HG03108 (cell line): ENCODE measurements around the gene SCLY.
"Not testable (repeated sequence)": the region's sequence is repeated elsewhere in the genome, so short reads cannot be mapped to it uniquely, and the experiment has no call there.

Source experiments
- ATAC-seq: cut with Tn5 transposase; IDR thresholded peaks from one replicate; pipeline ENCODE4 v1.9.1; 2021; ENCODE audit warnings: moderate library complexity; ENCODE audit not compliant: unreplicated experiment

SCLY gene

DNA sequence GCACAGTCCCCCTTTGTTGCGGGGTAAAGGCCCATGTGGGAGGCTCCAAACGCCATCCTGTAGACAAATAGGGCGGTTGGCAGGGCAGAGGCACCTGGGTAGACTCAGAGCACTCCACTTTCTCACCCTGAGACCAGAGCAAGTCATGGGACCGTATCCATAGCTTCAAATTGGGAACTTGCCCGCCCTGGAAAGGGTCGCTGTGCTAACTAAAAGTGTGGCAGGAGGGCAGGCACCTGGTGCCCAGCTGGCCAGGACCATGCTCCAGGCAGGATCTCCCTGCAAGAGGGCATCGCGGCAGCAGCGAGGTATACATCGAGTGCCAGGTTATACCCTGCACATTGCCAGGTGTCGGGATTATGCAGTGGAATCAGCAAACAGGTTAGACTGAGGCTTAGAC, 20.8 kb upstream of the SCLY start:
- ATAC-seq = no peak

DNA sequence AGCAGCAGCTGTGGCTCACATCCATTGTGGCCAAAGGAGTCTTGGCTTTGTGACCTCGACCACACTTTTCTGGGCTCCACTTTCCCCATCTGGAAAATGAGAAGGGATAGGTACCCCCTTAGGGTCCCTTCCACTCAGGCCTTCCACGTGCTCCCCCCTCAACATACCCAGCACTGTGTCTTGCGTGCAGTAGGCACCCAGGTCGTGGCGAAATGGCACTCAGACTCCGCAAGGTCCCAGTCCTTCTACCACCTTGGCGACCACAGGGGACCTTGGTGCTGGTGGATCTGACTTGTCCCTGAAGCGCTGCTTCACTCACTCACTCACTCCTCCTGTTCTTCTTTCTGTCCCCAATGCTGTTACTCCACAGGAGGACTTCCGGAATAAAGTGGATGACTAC, 19.9 kb upstream of the SCLY start:
- no peak for ATAC-seq

DNA sequence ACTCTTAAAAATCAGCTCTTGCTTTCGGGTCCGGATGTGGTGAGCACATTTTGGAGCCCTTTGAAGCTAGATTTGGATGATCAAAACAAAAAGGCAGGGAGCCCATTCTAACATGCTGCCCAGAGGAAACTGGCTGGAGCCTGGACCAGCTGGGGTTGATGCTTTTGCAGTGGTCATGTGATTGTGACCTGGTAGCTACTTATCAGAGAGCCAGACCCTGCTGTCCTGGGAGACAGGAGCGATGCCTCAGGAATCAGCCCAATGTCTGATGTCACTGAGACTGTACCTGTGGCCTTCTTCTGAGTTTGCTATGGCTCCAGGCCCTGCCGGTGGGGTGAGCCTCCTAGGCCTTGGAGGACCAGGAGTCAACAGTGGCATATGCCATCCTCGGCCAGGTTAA, 18.7 kb upstream of the SCLY start:
- no peak for ATAC-seq

- no peak for ATAC-seq
Observed at GRCh38 chr2:238042849-238043584, 17.8 kb upstream of the SCLY start.

DNA sequence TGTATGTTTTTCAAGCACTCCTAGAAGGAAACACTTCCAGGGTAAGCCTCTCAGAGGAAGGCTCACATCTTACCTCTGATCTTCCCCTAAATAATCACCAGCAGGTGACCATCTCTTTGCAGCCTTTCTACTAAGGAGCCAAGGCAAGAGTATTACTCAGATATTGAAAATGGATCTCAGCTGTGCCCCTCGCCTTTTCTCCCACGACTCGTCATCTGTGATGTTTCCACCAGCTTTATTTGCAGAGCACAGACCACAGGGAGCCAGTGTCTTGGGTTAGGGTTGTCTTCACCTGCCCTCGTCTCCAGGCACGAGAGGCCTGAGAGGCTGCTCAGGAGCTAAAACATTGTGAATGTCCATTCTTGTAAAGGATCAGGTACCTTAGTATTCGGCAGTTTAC, 16.9 kb upstream of the SCLY start:
- no peak for ATAC-seq

DNA sequence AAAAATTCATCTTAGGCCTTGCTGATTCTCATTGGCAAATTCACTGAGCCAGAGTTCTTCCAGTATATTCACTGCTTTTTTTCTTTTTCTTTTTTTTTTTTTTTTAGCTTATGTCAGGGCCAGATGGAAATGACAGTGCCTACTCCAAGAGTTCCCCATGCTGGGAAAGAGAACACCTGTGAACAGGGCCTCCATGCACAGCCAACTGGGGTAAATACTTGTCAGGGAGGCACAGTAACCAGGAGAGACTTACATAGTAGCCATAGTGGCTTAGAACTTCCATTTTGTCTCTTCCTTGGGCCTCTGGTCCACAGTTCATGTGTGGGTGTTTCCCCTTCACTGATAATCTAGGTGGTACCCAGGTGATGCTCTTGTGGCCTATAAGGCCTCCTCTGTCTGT, 15.2 kb upstream of the SCLY start:
- no peak for ATAC-seq

DNA sequence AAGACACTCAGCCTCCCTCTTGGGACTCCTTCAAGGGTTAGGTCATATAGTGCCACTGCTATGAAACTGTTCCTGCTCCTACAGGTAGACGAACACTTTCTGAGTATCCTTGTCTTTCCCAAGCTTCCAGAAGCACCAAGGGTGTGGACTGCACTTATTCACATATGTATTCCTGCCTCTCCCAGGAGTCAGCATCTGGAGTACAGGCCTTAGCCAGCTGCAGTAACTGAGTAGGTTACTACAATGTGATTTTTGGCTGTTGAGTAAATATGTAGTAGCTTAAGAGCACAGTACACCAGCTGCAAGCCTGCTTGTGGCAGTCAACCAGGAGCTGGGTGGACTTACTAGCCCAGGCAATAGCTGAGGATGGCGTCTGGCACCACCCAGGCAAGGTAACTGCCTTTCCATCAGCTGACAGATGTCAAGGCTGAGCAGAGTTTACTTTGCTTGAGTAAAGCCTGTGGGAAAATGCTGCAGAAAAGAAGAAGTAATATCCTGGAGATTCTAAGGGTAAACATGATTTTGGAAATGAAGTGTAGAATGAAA, 14.0 kb upstream of the SCLY start:
- ATAC-seq = no peak

- no peak for ATAC-seq
Observed at GRCh38 chr2:238053191-238053776, 7.5 kb upstream of the SCLY start.

- ATAC-seq = no peak
Observed at GRCh38 chr2:238055841-238056240, 5.0 kb upstream of the SCLY start.

DNA sequence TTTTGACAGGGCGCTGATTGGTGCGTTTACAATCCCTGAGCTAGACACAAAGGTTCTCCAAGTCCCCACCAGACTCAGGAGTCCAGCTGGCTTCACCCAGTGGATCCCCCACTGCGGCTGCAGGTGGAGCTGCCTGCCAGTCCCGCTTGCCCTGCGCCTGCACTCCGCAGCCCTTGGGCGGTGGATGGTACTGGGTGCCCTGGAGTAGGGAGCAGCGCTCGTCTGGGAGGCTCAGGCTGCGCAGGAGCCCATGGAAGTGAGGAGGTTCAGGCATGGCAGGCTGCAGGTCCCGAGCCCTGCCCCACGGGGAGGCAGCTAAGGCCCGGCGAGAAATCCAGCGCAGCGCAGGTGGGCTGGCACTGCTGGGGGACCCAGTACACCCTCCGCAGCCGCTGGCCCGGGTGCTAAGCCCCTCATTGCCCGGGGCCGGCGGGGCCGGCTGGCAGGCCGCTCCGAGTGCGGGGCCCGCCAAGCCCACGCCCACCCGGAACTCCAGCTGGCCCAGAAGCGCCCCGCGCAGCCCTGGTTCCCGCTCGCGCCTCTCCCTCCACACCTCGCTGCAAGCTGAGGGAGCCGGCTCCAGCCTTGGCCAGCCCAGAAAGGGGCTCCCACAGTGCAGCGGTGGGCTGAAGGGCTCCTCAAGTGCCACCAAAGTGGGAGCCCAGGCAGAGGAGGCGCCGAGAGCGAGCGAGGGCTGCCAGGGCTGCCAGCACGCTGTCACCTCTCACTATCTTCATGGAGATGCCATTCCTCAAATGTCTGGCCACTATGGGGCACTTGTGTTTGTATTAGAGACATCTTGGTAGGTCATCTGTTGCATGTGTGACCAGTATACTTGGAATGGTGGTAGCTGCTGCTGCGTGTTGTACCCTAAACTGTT, 2.9 kb upstream of the SCLY start:
- ATAC-seq = not testable (repeated sequence)

- no peak for ATAC-seq
Observed at GRCh38 chr2:238059505-238059904, 1.3 kb upstream of the SCLY start.

DNA sequence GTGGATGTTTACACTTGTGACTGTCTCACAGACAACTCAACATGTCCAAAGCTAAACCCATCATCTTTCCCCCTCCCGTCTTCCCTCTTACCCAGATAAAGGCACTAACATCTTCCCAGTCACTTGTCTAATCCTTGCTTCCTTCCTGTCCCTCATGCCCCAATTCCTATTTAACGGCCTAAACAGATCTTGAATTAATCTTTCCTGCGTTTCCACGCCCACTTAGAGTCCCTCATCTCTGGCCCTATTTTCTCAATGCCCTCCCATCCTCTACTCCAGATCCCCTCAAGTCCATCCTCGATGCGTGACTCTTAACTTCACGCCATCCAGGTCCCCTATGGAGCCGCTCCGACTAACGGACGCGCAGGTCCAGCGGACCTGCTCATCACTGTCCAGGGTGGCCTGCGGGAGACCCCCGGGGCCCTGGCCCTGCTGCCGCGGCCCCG, 682 bp upstream of the SCLY start:
- no peak for ATAC-seq

DNA sequence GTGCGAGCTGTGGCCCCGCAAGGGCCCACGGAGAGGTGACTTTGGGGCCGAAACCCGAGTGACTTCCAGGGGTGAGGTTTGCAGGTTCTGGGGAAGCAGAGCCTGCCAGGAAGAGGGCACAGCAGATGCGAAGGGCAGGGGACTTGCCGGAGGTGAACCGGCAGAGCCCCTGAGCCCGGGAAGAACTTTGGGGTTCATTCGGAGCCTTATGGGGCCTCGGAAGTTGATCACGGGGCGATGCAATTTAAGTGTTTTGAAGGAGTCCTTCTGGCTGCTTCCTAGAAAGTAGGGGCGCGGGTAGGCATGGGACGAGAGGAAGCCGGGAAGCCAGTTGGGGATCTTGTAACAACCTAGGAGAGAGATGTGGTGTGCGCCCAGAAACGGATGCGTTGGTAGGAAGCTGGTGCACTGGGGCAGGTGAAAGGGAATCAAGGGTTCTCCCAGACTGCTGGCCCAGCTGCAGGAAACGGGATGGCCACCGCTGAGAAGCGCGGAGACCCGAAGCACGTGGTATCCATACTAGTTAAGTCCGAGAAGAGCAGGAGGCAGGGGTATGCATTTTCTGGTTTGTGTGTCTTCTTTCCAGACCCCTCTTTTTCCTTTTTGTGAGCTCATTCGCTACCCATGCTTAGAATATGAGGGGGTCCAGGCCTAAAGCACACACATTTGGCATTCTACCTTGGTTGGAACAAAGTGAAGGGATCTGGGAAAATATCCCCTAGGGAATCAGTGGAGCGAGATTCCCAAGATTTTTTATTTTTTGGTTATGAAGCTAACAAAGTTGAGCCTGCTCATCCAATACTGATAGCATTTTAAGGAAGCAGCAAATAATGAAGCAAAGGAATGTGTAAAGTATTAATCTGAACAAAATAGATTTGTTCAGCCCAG, 758 bp downstream of the SCLY start:
- peak; percentile 14 for ATAC-seq

DNA sequence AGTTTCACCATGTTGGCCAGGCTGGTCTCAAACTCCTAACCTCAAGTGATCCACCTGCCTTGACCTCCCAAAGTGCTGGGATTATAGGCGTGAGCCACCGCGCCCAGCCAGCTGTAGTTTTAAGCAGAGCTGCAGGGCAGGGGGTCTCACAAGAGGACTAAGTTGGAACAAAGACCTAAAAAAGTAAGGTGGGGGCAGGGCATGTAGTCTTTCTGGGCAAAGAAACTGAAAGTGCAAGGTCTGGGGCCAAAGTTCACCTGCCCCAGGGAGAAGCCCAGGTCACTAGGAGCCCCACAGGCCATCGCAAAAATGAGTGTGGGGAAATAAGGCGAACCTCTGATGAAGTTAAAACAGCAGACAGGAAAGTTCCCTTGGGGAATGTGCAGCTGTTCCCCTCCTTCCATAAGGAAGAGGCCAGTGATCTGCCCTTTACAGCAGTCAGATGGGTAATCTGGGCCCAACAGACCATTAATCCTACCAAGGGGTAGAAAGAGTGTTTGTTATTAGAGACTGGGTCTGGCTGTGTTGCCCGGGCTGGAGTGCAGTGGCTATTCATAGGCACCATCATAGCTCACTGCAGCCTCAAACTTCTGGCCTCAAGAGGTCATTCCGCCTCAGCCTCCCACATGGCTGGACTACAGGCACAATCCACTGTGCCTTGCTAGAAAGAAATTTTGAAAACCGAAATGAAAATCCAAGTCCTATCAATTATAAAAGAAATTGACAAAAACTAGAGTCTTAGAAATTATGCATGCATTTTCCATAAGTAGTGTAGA, 2.8 kb downstream of the SCLY start:
- no peak for ATAC-seq

- no peak for ATAC-seq
Observed at GRCh38 chr2:238064376-238064775, 3.6 kb downstream of the SCLY start.

DNA sequence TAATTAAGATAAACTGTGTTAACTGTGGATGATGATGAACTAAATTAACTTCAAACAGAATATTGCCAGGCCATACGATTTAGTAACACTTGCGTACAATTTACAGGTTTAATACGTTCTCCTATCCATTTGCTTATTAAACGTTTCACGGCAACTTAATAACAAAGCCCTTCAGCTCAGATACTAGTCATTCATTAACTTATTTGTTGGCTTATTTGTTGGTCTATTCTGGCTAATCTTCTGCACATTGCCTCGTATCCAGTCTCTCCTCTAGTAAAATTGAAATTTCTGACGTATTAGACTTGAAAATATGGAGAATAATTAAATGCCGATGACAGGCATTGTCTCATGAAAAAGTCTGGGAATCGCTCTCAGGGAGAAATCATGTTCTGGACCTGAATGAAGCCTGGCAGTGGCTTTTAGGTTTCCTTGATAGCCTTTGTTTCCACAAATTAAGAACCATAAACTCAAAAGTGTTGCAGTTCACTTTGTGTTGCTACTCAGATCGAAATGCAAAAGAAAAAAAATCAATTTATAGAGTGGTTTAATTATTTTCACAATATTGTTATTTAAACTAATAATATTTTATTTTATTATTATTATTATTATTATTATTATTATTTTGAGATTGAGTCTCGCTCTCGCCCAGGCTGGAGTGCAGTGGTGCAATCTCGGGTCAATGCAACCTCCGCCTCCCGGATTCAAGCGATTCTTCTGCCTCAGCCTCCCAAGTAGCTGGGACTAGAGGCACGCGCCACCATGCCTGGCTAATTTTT, 4.5 kb downstream of the SCLY start:
- no peak for ATAC-seq

GRCh38 chr2:238066218-238066617, 5.4 kb downstream of the SCLY start:
- no peak for ATAC-seq

DNA sequence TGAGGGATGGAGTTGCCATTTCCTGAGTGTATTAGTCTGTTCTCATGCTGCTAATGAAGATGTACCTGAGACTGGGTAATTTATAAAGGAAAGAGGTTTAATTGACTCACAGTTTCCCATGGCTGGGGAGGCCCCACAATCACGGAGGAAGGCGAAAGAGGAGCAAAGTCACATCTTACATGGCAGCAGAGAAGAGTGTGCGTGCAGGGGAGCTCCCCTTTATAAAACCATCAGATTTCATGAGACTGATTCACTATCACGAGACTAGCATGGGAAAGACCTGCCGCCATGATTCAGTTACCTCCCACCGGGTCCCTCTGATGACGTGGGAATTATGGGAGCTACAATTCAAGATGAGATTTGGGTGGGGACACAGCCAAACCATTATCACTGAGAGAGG, 5.9 kb downstream of the SCLY start:
- ATAC-seq = not testable (repeated sequence)

GRCh38 chr2:238067939-238068338, 7.1 kb downstream of the SCLY start:
- ATAC-seq = no peak
